Measurements from ENCODE around the gene UGT1A10. TPM values are rescaled to one million over a fixed set of nuclear protein-coding genes. Genes with fewer than 3 reads are reported as not detected.

The UGT1A10 gene
- total RNA-seq, 4 donors from 2014 or later = not detected

DNA sequence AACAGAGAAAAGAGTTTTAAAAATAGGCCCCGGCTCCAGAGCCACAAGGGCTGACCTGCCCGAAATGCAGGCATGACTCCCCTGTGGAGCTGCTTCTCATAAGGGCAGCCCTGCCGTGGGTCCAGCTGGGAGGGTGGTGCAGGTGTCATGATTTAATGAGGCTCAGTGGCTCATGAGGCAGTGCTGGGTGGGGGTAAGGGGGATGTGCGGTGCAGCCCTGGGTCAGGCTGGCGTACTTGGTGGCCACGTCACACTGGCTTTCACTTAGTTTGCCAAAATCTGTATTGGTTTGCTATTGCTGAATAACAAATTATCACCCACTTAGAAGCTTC is 184.5 kb downstream of the UGT1A10 start:
- no peaks in the 10 kb centered on the region for H3K4me1 ChIP-seq
- WGBS, 2 donors = 78 to 80% methylated on average over 6 of the region's 6 CpGs
- no peaks in the 10 kb centered on the region for H3K27me3 ChIP-seq
- no peaks in the 10 kb centered on the region for H3K36me3 ChIP-seq
- TF ChIP-seq EP300 (IDR thresholded peaks at IDR 0.05) (no peak), POLR2A (IDR thresholded peaks at IDR 0.05) (no peak)
- TF ChIP-seq, protein P1, sequence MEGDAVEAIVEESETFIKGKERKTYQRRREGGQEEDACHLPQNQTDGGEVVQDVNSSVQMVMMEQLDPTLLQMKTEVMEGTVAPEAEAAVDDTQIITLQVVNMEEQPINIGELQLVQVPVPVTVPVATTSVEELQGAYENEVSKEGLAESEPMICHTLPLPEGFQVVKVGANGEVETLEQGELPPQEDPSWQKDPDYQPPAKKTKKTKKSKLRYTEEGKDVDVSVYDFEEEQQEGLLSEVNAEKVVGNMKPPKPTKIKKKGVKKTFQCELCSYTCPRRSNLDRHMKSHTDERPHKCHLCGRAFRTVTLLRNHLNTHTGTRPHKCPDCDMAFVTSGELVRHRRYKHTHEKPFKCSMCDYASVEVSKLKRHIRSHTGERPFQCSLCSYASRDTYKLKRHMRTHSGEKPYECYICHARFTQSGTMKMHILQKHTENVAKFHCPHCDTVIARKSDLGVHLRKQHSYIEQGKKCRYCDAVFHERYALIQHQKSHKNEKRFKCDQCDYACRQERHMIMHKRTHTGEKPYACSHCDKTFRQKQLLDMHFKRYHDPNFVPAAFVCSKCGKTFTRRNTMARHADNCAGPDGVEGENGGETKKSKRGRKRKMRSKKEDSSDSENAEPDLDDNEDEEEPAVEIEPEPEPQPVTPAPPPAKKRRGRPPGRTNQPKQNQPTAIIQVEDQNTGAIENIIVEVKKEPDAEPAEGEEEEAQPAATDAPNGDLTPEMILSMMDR (IDR thresholded peaks at IDR 0.05) = no peak
- DNase-seq (ENCODE audit: low spot score in 2 of 2) = no peak
- no peak overlapping the region for H3K27ac ChIP-seq
- no peaks in the 10 kb centered on the region for H3K9me3 ChIP-seq
- H3K4me3 ChIP-seq = no peak overlapping the region

DNA sequence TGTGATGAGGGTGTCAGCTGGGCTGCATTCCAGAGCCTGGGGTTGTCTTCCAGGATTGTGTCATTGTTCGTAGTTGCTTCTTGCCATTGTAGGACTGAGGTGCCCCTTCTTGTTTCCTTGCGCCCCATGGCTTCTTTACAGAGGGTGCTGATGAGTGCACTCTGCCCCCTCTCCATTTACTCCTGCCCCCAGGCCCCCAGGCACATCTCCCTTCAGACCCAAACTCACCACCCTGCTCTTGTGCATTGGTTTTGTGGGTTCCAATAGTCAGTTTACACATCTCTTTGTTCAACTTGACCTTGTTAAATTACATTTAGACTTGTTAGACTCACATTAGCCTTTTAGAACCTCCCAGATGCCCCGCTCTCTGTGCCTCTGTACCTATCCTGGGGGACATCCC is 184.9 kb downstream of the UGT1A10 start:
- Histone ChIP-seq H3K4me3 (no peak overlapping the region), H3K36me3 (no peaks in the 10 kb centered on the region), H3K27ac (no peak overlapping the region), H3K27me3 (no peaks in the 10 kb centered on the region), H3K9me3 (no peaks in the 10 kb centered on the region), H3K4me1 (no peaks in the 10 kb centered on the region)
- 75 to 84% methylated on average over 3 of the region's 3 CpGs for whole genome bisulfite sequencing, 2 donors
- no peak for TF ChIP-seq POLR2A (IDR thresholded peaks at IDR 0.05)
- TF ChIP-seq, protein P1 (IDR thresholded peaks at IDR 0.05) = no peak
- no peak for TF ChIP-seq EP300 (IDR thresholded peaks at IDR 0.05)
- DNase-seq (ENCODE audit: low spot score in 2 of 2) = no peak

DNA sequence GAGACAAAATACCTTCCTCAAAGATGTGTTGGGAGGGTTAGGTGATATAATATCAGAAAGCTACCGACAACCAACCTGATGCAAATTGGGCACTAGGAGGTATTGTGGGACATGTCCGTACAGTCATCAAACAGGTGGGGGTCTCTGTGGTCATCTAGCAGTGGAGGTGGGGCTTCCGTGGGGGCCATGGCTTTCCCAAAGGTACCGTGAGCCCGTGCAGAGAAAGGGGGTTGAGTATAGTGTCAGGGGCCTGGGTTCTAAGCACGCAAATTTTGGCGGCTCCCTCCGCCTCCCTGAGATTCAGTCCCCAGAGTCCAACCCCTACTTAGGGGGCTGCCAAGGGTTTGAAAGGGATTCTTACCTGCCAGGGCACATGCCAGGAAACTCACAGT is 185.5 kb downstream of the UGT1A10 start:
- no peak for TF ChIP-seq EP300 (IDR thresholded peaks at IDR 0.05)
- TF ChIP-seq POLR2A (IDR thresholded peaks at IDR 0.05) = no peak
- TF ChIP-seq, protein P1 (IDR thresholded peaks at IDR 0.05) = no peak
- Histone ChIP-seq H3K27me3 (no peaks in the 10 kb centered on the region), H3K9me3 (no peaks in the 10 kb centered on the region), H3K4me3 (no peak overlapping the region), H3K4me1 (no peaks in the 10 kb centered on the region), H3K36me3 (no peaks in the 10 kb centered on the region), H3K27ac (no peak overlapping the region)
- DNase-seq (ENCODE audit: low spot score in 2 of 2) = no peak
- WGBS, 2 donors = 86 to 95% methylated on average over 6 to 7 of the region's 8 CpGs

DNA sequence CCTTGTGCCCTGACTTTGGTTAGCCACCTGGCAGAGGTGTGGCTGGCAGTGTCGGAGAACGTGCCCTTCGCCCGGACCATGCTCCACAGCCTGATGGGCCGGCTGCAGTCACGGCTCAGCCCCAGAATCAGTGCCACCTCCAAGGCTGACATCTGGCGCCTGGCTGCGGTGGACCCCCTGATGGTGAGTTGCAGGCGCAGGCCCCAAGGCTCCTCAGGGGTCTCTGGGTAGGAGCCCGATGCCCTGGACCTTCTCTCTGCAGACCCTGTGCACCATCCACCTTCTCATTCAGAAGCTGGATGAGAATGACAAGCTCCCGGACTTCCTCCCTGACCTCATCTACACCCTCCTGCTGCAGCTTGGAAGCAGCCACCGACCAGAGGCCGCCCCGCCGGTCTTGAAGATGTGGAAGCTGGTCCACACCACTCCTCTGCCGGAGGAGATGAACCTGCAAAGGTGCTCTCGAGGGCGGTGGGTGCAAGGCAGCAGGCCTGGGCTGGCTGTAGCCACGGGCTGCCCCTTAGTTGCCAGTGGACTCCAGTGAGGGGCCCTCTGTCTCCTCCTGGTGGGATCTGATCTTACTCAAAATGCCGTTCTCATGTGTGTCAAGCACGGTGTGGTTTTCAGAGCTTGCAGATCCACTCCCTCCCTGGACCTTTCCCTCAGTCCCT is 186.0 kb downstream of the UGT1A10 start:
- Histone ChIP-seq H3K4me3 (no peak overlapping the region), H3K27ac (no peak overlapping the region), H3K27me3 (no peaks in the 10 kb centered on the region), H3K36me3 (no peaks in the 10 kb centered on the region), H3K9me3 (no peaks in the 10 kb centered on the region), H3K4me1 (no peaks in the 10 kb centered on the region)
- WGBS, 2 donors = 84 to 91% methylated on average over 8 to 15 of the region's 21 CpGs
- no peak for DNase-seq (ENCODE audit: low spot score in 2 of 2)
- TF ChIP-seq, protein P1 (IDR thresholded peaks at IDR 0.05) = no peak
- TF ChIP-seq EP300 (IDR thresholded peaks at IDR 0.05) (no peak), POLR2A (IDR thresholded peaks at IDR 0.05) (no peak)

Other genes starting within 250 kb of the UGT1A10 start
- gene USP40, start 69.7 kb upstream of the UGT1A10 start, total RNA-seq = 10 to 100 TPM; 41.7 to 68.0 (median 54.2) TPM
- not detected for gene UGT1A8, start 18.8 kb upstream of the UGT1A10 start, total RNA-seq
- not detected for gene UGT1A9, start 35.5 kb downstream of the UGT1A10 start, total RNA-seq
- not detected for gene UGT1A7, start 45.5 kb downstream of the UGT1A10 start, total RNA-seq
- gene UGT1A6, start 56.4 kb downstream of the UGT1A10 start, total RNA-seq = under 1 TPM in 1 of 4 donors, not detected in 3; 0.39 TPM
- not detected for gene UGT1A5, start 76.5 kb downstream of the UGT1A10 start, total RNA-seq
- gene UGT1A4, start 82.3 kb downstream of the UGT1A10 start, total RNA-seq = not detected
- gene UGT1A3, start 92.6 kb downstream of the UGT1A10 start, total RNA-seq = not detected
- not detected for gene UGT1A1, start 123.8 kb downstream of the UGT1A10 start, total RNA-seq
- not detected for gene MROH2A, start 141.9 kb downstream of the UGT1A10 start, total RNA-seq
- under 1 TPM in 2 of 4 donors, not detected in 2; 0.22 to 0.60 TPM for gene HJURP, start 218.1 kb downstream of the UGT1A10 start, total RNA-seq

All from tibial nerve (tissue), 4 donors.